Measurements from ENCODE around the gene PSMG4. TPM values are rescaled to one million over a fixed set of nuclear protein-coding genes. Genes with fewer than 3 reads are reported as not detected.

The PSMG4 gene
- total and polyA plus RNA-seq, 2 of the 8 experiments (the other 6 are each of a cell fraction or from before 2014, with no cell fraction given) = 40.6 to 113 TPM

DNA sequence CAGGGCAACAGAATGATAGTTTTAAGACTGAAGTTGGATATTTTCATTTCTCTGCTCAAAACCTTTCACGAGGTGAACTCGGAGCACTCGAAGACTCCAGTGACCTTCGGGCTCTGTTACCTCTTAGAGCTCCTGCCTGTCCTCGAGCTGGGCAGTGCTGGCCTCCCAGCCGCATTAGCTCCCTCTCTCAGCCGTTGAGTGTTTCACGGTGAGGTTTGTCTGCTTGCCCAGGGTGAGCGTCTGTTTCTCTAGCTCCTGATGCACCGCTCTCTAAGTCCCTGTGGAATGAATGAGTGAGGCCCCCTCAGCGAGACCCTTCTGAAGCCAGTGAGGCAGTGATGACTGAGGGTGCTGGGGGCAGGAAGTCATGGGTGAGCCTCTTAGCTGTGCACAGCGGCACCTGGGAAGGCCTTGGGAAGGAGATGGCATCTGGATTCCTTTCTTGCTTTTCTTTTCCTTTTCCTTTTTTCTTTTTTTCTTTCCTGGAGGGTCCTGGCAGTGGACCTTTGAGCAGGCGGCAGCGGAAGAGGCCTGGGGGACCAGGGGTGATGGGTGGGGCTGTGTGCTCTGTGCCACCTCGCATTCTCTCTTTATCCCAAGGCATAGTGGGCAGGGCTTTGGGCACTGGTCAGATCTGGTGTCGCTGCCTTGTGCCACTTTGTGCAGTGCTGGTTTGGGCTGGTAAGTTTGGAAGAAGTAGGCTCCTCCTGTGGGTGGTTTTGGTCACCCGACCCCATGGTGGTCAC lies 2.2 kb downstream of the PSMG4 start (continued):
- TF ChIP-seq SAP30 (IDR thresholded peaks at IDR 0.05; ENCODE audit: insufficient read depth, insufficient replicate concordance, low read length) (no peak), FOSL1 (IDR thresholded peaks at IDR 0.05; ENCODE audit: insufficient read depth, low read depth, low read length) (no peak), KDM1A (IDR thresholded peaks at IDR 0.05; ENCODE audit: borderline replicate concordance, low read length) (no peak), ASH2L (IDR thresholded peaks at IDR 0.05; ENCODE audit: low read length) (no peak), RXRA (IDR thresholded peaks at IDR 0.05; ENCODE audit: insufficient read depth, low read depth, low read length) (no peak), TAF7 (optimal IDR thresholded peaks at IDR 0.05; ENCODE audit: borderline replicate concordance, low read depth, low read length) (no peak), RAD21 (IDR thresholded peaks at IDR 0.05 in 1 of 2, conservative IDR thresholded peaks at IDR 0.05 in 1 of 2; ENCODE audit: low read depth in 2 of 2, low read length in 2 of 2) (no peak), TCF12 (IDR thresholded peaks at IDR 0.05; ENCODE audit: low read depth, low read length) (no peak)

All from H1 (cell line).